HG02571 (cell line): ENCODE data around the gene RDH12.

Experiments
- ATAC-seq: cut with Tn5 transposase; IDR thresholded peaks from one replicate; pipeline ENCODE4 v1.9.1; 2021; ENCODE audit warnings: mild to moderate bottlenecking, moderate library complexity; ENCODE audit not compliant: unreplicated experiment

The RDH12 gene

GRCh38 chr14:67746927-67747326 lies 45.2 kb downstream of the RDH12 start:
- peak; percentile 56 for ATAC-seq

- no peak for ATAC-seq
Observed at GRCh38 chr14:67748312-67748711, 46.6 kb downstream of the RDH12 start.

- ATAC-seq = no peak
Observed at GRCh38 chr14:67749341-67750084, 47.8 kb downstream of the RDH12 start.

- no peak for ATAC-seq
Observed at GRCh38 chr14:67756496-67756895, 54.8 kb downstream of the RDH12 start.

GRCh38 chr14:67757175-67757574 lies 55.5 kb downstream of the RDH12 start:
- no peak for ATAC-seq

- ATAC-seq = no peak
Observed at GRCh38 chr14:67759916-67760315, 58.2 kb downstream of the RDH12 start.

- ATAC-seq = no peak
Observed at GRCh38 chr14:67762051-67762450, 60.4 kb downstream of the RDH12 start.

GRCh38 chr14:67763158-67763822 lies 61.6 kb downstream of the RDH12 start:
- no peak for ATAC-seq

GRCh38 chr14:67764496-67764895 lies 62.8 kb downstream of the RDH12 start:
- ATAC-seq = no peak

GRCh38 chr14:67765192-67765834 lies 63.6 kb downstream of the RDH12 start:
- ATAC-seq = no peak

GRCh38 chr14:67766035-67766680 lies 64.5 kb downstream of the RDH12 start:
- no peak for ATAC-seq

GRCh38 chr14:67768219-67768618 lies 66.5 kb downstream of the RDH12 start:
- no peak for ATAC-seq

- ATAC-seq = no peak
Observed at GRCh38 chr14:67773844-67774377, 72.2 kb downstream of the RDH12 start.

GRCh38 chr14:67776653-67777322 lies 75.1 kb downstream of the RDH12 start:
- ATAC-seq = no peak

GRCh38 chr14:67778792-67779191 lies 77.1 kb downstream of the RDH12 start:
- ATAC-seq = no peak

- ATAC-seq = no peak
Observed at GRCh38 chr14:67782090-67782489, 80.4 kb downstream of the RDH12 start.
